ENCODE results near the gene PCDHB11.
"Not testable (repeated sequence)": the region's sequence is repeated elsewhere in the genome, so short reads cannot be mapped to it uniquely, and the experiment has no call there.

Gene PCDHB11

GRCh38 chr5:141236516-141237313 is 37.3 kb downstream of the PCDHB11 start:
- no peak for DNase-seq (ENCODE audit: low read depth in 2 of 2)

DNA sequence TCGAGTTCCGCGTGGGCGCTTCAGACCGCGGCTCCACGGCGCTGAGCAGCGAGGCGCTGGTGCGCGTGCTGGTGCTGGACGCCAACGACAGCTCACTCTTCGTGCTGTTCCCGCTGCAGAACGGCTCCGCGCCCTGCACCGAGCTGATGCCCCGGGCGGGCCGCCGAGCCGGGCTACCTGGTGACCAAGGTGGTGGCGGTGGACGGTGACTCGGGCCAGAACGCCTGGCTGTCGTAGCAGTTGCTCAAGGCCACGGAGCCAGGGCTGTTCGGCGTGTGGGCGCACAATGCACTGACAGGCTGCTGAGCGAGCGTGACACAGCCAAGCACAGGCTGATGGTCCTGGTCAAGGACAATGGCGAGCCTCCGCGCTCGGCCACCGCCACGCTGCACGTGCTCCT is 42.1 kb downstream of the PCDHB11 start:
- DNase-seq (ENCODE audit: low read depth in 2 of 2) = no peak

DNA sequence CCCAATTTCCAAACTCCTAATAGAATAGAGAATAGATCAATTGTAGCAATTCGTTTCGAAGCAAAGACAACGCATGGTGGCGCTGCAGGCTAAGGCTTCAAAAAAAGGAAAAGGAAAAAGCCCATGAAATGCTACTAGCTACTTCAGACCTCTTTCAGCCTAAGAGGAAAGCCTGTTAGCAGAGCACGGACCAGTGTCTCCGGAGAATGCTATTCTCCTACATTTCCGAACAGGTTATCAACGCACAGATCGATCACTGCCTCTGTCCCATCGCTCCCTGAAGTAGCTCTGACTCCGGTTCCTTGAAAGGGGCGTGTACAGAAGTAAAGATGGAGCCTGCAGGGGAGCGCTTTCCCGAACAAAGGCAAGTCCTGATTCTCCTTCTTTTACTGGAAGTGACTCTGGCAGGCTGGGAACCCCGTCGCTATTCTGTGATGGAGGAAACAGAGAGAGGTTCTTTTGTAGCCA is 45.9 kb downstream of the PCDHB11 start, which contains the start of gene PCDHB15:
PCDHB15 (plus strand) TSS at position 146 of the 468 bp plus-strand sequence; CDS start at position 330, 184 bp downstream.
- no peak for DNase-seq (ENCODE audit: low read depth in 2 of 2)

DNA sequence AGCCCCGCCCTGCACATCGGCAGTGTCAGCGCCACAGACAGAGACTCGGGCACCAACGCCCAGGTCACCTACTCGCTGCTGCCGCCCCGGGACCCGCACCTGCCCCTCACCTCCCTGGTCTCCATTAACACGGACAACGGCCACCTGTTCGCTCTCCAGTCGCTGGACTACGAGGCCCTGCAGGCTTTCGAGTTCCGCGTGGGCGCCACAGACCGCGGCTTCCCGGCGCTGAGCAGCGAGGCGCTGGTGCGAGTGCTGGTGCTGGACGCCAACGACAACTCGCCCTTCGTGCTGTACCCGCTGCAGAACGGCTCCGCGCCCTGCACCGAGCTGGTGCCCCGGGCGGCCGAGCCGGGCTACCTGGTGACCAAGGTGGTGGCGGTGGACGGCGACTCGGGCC is 47.5 kb downstream of the PCDHB11 start:
- DNase-seq (ENCODE audit: low read depth in 2 of 2) = not testable (repeated sequence)

DNA sequence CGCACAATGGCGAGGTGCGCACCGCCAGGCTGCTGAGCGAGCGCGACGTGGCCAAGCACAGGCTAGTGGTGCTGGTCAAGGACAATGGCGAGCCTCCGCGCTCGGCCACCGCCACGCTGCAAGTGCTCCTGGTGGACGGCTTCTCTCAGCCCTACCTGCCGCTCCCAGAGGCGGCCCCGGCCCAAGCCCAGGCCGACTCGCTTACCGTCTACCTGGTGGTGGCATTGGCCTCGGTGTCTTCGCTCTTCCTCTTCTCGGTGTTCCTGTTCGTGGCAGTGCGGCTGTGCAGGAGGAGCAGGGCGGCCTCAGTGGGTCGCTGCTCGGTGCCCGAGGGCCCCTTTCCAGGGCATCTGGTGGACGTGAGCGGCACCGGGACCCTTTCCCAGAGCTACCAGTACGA is 48.0 kb downstream of the PCDHB11 start:
- not testable (repeated sequence) for DNase-seq (ENCODE audit: low read depth in 2 of 2)

GRCh38 chr5:141250576-141250975 is 51.1 kb downstream of the PCDHB11 start:
- DNase-seq (ENCODE audit: low read depth in 2 of 2) = no peak

All from fibroblast of skin of left quadriceps (primary cell).